Islet of Langerhans (tissue), 1 donor: Measurements from ENCODE around the gene GPR37L1.
"Not testable (repeated sequence)": the region's sequence is repeated elsewhere in the genome, so short reads cannot be mapped to it uniquely, and the experiment has no call there.

ENCODE experiments used
- FAIRE-seq: peaks from one replicate; lab custom pipeline; 2011; peaks lifted over from hg19 to GRCh38; lab: Jason Lieb, UNC

The GPR37L1 gene

GRCh38 chr1:202133496-202133895 is 10.8 kb downstream of the GPR37L1 start:
- FAIRE-seq: no peak

DNA sequence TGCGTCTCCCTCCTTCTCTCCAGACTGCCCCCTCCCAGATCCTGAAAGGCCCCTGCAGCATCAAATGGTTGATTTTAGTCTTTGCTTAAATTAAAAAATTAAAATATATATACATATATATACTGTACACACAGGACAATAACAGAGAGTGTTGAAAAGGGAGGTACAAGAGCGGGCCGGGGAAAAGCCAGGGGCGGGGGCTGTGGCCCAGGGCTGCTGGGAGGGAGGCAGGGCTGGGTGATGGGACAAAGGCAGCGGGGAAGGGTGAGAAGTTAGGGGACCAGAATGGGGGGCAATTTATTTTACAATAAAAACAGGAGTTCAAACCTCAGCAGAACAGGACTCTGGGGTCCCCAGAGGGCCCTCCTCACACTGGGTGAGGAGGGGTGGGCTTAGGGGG is 11.3 kb downstream of the GPR37L1 start:
- FAIRE-seq: no peak

- FAIRE-seq: no peak
Measured at GRCh38 chr1:202134645-202135172, 12.0 kb downstream of the GPR37L1 start.

GRCh38 chr1:202135221-202135721 is 12.6 kb downstream of the GPR37L1 start:
- no peak for FAIRE-seq

DNA sequence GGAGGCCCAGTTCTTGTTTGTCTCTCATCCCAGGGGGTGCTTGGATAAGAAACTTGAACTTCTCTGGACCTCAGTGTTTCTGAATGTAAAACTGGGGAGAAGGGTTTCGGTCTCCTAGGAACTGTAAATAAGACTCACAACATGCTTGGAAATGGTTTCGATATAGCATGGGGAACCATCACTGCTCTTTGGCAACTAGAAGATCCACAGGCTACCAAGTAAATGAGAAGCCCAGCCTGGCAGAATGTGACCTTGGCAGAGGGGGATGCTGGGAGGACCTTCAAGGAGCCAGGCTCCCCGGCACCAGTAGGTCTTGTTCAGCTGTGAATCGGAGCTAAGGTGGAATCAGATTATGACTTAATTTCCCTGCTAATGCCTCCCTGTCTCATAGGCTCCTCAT is 18.1 kb downstream of the GPR37L1 start:
- FAIRE-seq: no peak

DNA sequence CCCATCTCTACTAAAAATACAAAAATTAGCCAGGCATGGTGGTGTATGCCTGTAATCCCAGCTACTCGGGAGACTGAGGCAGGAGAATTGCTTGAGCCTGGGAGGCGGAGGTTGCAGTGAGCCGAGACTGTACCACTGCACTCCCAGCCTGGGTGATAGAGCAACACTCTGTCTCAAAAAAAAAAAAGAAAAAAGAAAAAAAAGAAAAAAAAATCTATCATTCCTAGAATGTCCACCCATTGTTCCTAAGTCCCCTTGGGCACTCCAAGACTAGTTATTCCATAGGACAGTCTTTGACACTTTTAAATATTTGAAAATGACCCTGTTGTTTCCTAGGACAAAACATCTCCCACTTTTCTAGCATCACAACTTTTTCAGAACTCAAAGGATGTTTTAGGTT is 18.8 kb downstream of the GPR37L1 start:
- not testable (repeated sequence) for FAIRE-seq

- no peak for FAIRE-seq
Measured at GRCh38 chr1:202143011-202143767, 20.5 kb downstream of the GPR37L1 start.

DNA sequence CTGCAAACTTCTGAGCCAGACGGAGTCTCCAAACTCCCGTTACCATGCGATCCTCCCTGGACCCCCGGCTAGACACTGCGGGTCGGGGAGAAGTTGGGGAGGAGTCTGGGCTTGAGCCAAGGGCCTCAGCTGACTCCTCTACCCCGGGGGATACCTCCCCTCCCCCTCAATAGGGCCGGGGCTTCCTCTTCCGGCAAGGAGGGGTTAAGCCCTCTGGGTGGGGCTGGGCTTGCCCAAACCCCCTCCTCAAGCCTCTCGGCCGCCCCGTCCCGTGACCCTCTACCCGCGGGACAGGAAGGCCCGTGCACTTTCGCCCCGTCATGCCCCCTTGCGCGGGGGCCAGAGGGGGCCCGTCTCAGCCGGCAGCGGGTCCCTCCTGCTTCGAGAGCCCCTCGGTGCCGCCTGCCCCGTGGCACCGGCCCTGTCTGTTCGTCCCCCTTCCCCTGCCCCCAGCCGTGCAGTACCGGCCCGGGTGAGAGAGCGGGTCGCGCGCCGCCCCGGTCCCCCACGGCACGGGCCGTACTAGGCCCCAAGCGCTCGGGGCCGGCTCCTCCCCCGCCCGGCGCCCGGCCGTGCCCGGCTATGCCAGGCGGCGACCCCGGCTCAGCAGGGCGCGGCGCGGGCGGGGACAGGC is 21.2 kb downstream of the GPR37L1 start:
- FAIRE-seq: no peak

DNA sequence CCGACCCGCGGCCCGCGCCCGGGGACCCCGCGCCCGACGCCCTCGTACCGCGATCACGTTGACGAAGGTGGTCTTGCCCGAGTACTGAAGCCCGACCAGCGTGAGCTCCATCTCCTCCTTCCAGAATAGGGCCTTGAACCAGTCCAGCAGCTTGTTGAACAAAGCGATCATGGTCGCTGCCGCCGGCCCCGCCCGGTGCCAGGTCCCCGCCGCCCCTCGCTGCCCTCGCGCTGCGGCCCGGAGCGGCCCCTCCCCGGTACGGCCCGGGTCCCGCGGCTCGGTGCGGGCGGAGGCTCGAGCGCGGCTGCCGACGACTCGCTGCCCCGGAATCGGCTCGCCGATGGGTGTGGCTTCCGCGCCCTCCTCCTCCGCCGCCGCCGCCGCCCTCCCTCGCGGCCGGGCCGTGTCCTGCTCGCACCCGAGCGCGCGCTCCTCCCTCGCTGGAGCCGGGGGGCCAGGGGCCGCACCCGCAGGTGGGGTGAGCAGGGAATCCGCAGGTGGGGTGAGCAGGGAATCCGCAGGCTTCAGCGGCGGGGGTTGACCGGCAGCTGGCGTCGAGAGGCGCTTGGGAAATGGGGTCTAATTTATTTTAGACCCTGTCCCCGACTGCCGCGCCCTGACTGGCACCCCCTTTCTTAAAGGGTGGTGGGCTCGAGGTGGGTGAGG is 21.8 kb downstream of the GPR37L1 start, which contains the start of gene ARL8A:
Gene ARL8A (minus strand): TSS at position 336 of the 666 bp plus-strand sequence. CDS start 165 bp downstream, at position 171.
- FAIRE-seq: no peak

DNA sequence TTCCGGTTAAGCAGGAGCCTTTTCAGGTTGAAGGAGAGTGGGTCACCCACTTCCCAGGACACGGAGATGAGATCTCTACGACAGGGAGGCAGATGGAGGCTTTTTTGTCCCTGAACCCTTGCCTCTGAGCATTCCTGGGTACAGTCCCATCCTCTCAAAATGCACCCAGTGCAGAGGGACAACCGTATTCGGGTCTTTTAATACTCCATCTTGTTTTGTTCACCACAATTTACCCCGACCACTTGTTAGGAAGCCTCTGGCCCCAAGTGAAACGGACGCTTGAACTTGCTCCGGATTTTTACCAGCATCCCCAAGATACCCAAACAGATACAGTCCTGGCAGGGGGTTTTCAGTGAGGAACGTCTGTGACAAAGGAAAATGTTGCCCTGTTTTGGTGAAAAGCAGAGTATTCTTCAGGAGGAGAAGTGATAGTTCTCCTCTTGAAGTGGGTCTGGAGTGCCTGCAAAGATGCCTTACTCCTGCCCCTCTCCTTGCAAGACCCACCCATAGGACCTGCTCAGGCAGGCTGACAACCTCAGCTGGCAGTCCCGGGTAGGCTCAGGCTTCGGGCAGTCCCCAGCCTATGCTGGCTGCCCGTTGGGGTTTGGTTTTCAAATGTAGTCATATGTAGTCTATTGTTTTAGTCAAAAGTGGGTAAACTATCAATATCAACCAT is 22.5 kb downstream of the GPR37L1 start:
- no peak for FAIRE-seq

DNA sequence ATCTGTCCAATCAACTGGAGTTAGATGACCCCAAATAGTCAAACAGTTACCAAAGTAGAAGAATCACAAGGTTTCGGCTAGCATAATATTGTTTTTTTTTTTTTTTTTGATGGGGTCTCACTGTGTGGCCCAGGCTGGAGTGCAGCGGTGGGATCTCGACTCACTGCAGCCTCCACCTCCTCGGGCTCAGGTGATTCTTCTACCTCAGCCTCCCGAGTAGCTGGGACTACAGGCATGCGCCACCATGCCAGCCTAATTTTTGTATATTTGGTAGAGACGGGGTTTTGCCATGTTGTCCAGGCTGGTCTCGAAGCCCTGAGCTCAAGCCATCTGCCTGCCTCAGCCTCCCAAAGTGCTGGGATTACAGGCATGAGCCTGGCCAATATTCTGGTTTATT is 23.0 kb downstream of the GPR37L1 start:
- not testable (repeated sequence) for FAIRE-seq

DNA sequence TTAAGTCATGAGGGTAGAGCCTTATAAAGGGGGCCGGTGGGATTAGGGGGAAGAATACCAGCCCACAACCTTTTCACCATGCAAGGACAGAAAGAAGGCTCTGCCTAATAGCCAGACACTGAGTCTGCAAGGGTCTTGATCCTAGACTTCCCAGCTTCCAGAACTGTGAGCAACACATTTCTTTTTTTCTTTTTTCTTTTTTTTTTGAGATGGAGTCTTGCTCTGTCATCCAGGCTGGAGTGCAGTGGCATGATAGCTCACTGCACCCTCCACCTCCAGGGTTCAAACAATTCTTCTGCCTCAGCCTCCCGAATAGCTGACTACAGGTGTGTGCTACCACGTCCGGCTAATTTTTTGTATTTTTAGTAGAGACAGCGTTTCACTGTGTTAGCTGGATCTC is 23.6 kb downstream of the GPR37L1 start:
- FAIRE-seq: no peak

- FAIRE-seq: no peak
Measured at GRCh38 chr1:202146993-202147392, 24.3 kb downstream of the GPR37L1 start.

DNA sequence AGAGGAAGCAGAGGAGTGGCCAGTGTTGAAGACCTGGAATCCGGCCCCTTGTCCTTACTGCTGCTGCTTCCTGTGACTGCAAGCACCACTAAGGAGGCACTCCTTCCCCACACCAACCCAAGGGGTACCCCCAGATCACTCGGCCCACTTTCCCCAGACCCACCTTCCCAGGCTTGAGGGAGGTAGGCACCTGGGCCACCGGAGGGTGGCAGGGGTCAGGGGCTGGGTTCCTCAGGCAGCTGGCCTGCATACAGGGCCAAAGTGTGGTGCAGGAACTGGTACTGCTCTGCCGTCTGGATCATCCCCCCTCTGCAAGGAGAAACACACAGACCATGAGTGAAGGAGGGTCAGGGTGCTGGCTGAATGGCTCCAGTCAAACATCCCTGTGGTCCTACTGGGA is 25.7 kb downstream of the GPR37L1 start:
- no peak for FAIRE-seq

- FAIRE-seq: no peak
Measured at GRCh38 chr1:202149566-202149965, 26.8 kb downstream of the GPR37L1 start.

DNA sequence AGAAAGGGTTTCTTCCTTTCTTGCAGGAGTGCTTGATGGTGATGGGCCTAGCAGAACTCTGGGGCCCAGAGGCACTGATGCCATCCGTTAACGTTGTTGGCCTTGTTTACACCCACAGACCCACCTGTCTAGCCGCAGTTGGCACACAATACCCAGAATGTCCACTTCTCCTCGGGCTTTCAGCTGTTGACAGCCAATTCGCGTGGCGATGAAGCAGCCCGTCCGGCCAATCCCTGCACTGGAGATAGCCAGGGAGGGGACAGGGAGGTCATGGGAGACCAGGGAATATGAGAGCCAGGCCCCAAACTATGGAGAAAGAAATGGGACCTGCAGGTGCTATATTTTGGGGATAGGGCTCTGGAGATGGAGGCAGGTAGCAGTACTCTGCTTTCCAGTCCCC is 27.5 kb downstream of the GPR37L1 start:
- FAIRE-seq: no peak

GRCh38 chr1:202150602-202151001 is 27.9 kb downstream of the GPR37L1 start:
- FAIRE-seq: no peak

DNA sequence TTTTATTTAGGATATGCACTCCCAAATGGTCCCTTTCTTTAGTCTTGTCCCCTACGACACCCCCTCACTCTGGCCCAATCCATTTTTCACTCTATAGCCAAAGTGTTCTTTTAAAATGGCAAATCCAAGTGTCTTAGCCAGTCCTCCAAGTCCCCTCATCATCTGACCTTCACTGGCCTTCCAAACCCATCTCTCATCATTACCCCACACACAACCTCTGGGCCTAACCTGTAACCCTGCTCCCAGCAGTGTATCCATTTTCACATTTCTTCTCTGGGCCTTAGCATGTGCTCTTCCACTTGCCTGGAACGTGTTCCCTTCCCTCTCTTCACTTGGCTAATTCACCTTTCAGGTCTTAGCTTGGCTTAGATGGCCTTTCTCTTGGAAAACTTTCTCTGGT is 28.3 kb downstream of the GPR37L1 start:
- no peak for FAIRE-seq

DNA sequence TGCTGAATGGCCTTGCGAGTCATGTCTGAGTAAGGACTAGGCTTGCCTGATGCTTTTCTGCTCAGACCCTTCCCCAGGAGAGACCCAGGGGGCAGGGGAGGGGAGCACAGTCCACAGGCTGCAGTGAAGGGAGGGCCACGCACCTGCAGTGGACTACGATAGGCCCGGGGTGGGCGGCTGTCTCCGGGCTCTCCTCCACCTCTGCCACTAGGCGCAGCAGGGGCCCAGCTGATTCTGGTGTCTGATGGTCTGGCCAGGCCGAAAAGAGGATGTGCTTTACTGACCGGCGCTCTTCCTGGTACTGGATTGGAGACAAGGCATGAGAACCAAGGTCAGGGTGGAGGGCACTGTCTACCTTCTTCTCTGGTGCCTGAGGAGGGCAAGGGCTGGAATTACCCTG is 29.7 kb downstream of the GPR37L1 start:
- no peak for FAIRE-seq

- FAIRE-seq: no peak
Measured at GRCh38 chr1:202153284-202153683, 30.6 kb downstream of the GPR37L1 start.

- FAIRE-seq: no peak
Measured at GRCh38 chr1:202154148-202154765, 31.5 kb downstream of the GPR37L1 start.
